ENCODE results near the gene IRF2BP2. TPM values are rescaled to one million over a fixed set of nuclear protein-coding genes. Genes with fewer than 3 reads are reported as not detected.

The IRF2BP2 gene
- total RNA-seq, 2 donors from 2014 or later = 84.5 to 134 TPM

GRCh38 chr1:234579967-234580366 is 30.0 kb downstream of the IRF2BP2 start:
- no peaks in the 10 kb centered on the region for H3K27me3 Mint-ChIP-seq
- no peaks in the 10 kb centered on the region for H3K9me3 Mint-ChIP-seq
- no peak overlapping the region for H3K27ac Mint-ChIP-seq
- H3K36me3 Mint-ChIP-seq (ENCODE audit: low read depth) = no peaks in the 10 kb centered on the region
- no peaks in the 10 kb centered on the region for H3K4me1 Mint-ChIP-seq
- peak; percentile 44 for ATAC-seq (replicated peaks)
- H3K4me3 Mint-ChIP-seq = no peak overlapping the region

- no peaks in the 10 kb centered on the region for H3K36me3 Mint-ChIP-seq (ENCODE audit: low read depth)
- H3K27me3 Mint-ChIP-seq = no peaks in the 10 kb centered on the region
- ATAC-seq (replicated peaks) = no peak
- H3K4me1 Mint-ChIP-seq = no peaks in the 10 kb centered on the region
- no peaks in the 10 kb centered on the region for H3K9me3 Mint-ChIP-seq
- H3K4me3 Mint-ChIP-seq = no peak overlapping the region
- no peak overlapping the region for H3K27ac Mint-ChIP-seq
Observed at GRCh38 chr1:234578735-234579134, 31.2 kb downstream of the IRF2BP2 start.

DNA sequence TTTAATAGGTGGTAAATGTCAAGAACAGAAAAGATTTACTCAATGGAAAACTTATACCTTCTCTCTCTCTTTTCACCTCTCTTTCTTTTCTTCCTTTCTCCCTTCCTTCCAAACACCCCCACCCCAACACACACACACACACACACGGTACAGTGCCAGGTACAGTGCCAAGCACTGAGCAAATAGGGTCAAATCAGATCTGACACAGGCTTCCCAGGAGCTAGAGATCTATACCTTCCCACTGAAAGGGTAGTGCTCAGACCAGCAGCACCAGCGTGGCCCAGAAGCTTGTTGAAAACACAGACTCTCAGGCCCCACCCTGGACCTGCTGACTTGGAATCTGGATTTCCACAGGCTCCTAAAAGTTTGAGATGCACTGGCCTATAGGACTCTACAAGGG is 31.9 kb downstream of the IRF2BP2 start:
- no peaks in the 10 kb centered on the region for H3K4me1 Mint-ChIP-seq
- no peak overlapping the region for H3K27ac Mint-ChIP-seq
- ATAC-seq (replicated peaks) = no peak
- no peak overlapping the region for H3K4me3 Mint-ChIP-seq
- H3K36me3 Mint-ChIP-seq (ENCODE audit: low read depth) = no peaks in the 10 kb centered on the region
- no peaks in the 10 kb centered on the region for H3K27me3 Mint-ChIP-seq
- H3K9me3 Mint-ChIP-seq = no peaks in the 10 kb centered on the region

- no peaks in the 10 kb centered on the region for H3K27me3 Mint-ChIP-seq
- no peak overlapping the region for H3K4me3 Mint-ChIP-seq
- H3K27ac Mint-ChIP-seq = no peak overlapping the region
- ATAC-seq (replicated peaks) = no peak
- no peaks in the 10 kb centered on the region for H3K4me1 Mint-ChIP-seq
- H3K9me3 Mint-ChIP-seq = no peaks in the 10 kb centered on the region
- no peaks in the 10 kb centered on the region for H3K36me3 Mint-ChIP-seq (ENCODE audit: low read depth)
Observed at GRCh38 chr1:234573711-234574299, 36.2 kb downstream of the IRF2BP2 start.

GRCh38 chr1:234572966-234573365 is 37.0 kb downstream of the IRF2BP2 start:
- H3K27me3 Mint-ChIP-seq = no peaks in the 10 kb centered on the region
- H3K9me3 Mint-ChIP-seq = no peaks in the 10 kb centered on the region
- no peaks in the 10 kb centered on the region for H3K36me3 Mint-ChIP-seq (ENCODE audit: low read depth)
- ATAC-seq (replicated peaks) = no peak
- H3K4me3 Mint-ChIP-seq = no peak overlapping the region
- no peak overlapping the region for H3K27ac Mint-ChIP-seq
- H3K4me1 Mint-ChIP-seq = no peaks in the 10 kb centered on the region

DNA sequence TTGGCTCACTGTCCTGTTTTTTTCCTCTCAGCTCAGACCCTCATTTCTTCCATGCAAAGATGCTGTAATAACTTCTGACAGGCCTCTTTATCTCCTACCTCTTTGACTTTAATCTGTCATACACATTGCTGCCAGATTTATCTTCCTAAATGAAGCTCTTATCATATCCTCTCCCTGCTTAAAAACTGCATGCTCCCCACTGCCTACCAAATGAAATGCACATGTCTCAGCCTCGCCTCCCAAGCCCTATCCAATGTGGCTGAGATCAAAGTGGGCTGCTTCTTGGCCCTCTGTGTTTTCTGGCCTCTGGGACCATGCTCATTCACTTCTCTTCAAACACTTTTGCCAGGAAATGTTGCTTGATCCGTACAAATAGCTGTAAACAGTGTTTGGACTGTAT is 38.3 kb downstream of the IRF2BP2 start:
- no peaks in the 10 kb centered on the region for H3K27me3 Mint-ChIP-seq
- H3K9me3 Mint-ChIP-seq = no peaks in the 10 kb centered on the region
- H3K4me3 Mint-ChIP-seq = no peak overlapping the region
- H3K27ac Mint-ChIP-seq = no peak overlapping the region
- H3K36me3 Mint-ChIP-seq (ENCODE audit: low read depth) = no peaks in the 10 kb centered on the region
- H3K4me1 Mint-ChIP-seq = no peaks in the 10 kb centered on the region
- ATAC-seq (replicated peaks) = no peak

GRCh38 chr1:234570329-234571120 is 39.5 kb downstream of the IRF2BP2 start:
- H3K9me3 Mint-ChIP-seq = no peaks in the 10 kb centered on the region
- no peaks in the 10 kb centered on the region for H3K36me3 Mint-ChIP-seq (ENCODE audit: low read depth)
- ATAC-seq (replicated peaks) = no peak
- no peaks in the 10 kb centered on the region for H3K27me3 Mint-ChIP-seq
- H3K4me3 Mint-ChIP-seq = no peak overlapping the region
- no peaks in the 10 kb centered on the region for H3K4me1 Mint-ChIP-seq
- H3K27ac Mint-ChIP-seq = no peak overlapping the region

GRCh38 chr1:234568345-234568744 is 41.6 kb downstream of the IRF2BP2 start:
- ATAC-seq (replicated peaks) = no peak
- H3K36me3 Mint-ChIP-seq (ENCODE audit: low read depth) = no peaks in the 10 kb centered on the region
- H3K27me3 Mint-ChIP-seq = no peaks in the 10 kb centered on the region
- peaks cover 8% of the 10 kb centered on the region for H3K4me1 Mint-ChIP-seq
- H3K4me3 Mint-ChIP-seq = no peak overlapping the region
- H3K9me3 Mint-ChIP-seq = no peaks in the 10 kb centered on the region
- no peak overlapping the region for H3K27ac Mint-ChIP-seq

DNA sequence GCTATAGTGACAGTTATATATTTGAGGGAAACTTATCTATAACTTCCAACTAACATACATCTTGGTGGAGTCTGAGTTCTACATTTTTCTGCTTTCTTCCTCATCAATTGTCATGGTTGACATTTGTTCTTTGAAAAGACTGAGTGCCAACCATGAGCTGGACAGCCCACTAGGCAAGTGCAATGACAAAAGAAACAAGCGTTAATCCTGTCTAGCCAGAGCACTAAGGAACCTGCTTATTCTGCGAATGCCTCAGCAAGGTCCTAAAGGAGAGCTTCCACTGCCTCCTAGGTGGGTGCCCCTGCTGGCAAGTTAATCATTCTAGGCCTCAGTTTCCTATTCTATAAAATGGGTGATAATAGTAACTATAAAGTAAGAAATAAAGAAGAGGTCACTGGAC is 44.8 kb downstream of the IRF2BP2 start:
- no peak overlapping the region for H3K27ac Mint-ChIP-seq
- H3K4me3 Mint-ChIP-seq = no peak overlapping the region
- no peaks in the 10 kb centered on the region for H3K36me3 Mint-ChIP-seq (ENCODE audit: low read depth)
- no peaks in the 10 kb centered on the region for H3K9me3 Mint-ChIP-seq
- no peak for ATAC-seq (replicated peaks)
- peaks cover 8% of the 10 kb centered on the region for H3K4me1 Mint-ChIP-seq
- H3K27me3 Mint-ChIP-seq = no peaks in the 10 kb centered on the region

DNA sequence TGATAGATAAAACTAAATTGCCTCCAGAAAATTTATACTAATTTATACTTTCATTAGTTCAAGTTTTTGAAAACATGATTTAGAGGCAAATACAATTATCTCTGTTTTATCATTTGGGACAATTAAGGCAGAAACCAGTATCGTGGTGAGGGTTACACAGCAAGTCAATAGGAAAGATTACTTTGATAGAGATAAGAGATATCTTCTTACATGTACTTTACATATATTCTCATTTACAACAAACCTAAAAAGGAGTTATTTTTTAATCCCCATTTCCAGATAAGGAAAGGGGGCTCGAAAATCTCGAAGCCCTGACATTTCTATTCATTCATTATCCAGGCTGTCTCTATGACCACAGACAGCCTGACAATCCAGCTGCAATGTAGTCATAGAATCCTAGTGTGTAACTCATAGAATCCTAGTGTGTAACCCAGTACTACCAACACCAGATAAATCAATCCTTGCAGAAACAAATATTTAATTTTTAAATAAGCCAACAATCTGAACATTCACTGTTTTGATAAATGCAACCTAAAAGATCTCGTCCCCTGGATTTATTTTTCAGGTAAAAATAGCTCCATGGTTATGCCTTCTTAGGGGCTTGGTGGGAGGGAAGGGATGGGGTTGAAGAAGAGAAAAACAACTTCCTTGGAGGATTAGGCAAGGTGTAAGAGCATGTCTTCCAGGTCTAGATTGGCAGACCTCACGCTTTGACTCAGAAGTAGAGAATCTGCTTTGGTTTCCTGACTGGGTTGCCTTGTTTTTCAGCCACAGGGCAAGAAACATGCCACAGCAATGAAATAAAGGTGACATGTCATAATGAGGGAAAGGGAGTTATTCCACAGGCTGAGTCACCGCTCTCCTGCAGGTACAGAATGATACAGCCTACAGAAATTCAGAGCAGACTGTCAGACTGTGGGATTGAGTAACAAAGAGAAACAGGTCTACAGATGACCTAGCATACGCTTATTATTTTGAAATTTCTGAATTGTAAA is 45.6 kb downstream of the IRF2BP2 start:
- H3K27me3 Mint-ChIP-seq = no peaks in the 10 kb centered on the region
- H3K9me3 Mint-ChIP-seq = no peaks in the 10 kb centered on the region
- H3K36me3 Mint-ChIP-seq (ENCODE audit: low read depth) = no peaks in the 10 kb centered on the region
- H3K4me1 Mint-ChIP-seq = peaks cover 8% of the 10 kb centered on the region
- H3K4me3 Mint-ChIP-seq = no peak overlapping the region
- H3K27ac Mint-ChIP-seq = peak overlapping the region; percentile 46
- ATAC-seq (replicated peaks) = peak; percentile 99

DNA sequence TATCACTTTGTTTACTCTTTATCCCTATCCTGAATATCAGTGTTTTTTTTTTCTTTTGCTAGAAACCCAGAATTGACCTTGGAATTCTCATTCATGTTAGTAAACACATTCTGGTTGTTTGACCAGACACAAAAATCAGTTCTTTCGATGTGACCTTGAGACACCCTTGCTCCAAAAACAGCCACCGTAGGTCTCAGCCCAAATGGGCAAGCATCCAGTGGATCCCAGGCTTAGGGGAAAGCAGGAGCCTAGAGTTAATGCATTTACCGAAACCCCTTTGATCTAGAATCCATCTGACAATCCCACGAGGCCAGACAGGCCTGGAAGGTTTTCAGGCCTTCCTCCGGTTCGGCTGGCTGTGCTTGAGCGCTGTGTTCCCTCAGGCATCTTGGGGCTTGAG is 47.6 kb downstream of the IRF2BP2 start:
- Mint-ChIP-seq H3K4me1 (peaks cover 8% of the 10 kb centered on the region), H3K27ac (no peak overlapping the region), H3K9me3 (no peaks in the 10 kb centered on the region), H3K4me3 (no peak overlapping the region), H3K27me3 (no peaks in the 10 kb centered on the region), H3K36me3 (ENCODE audit: low read depth) (no peaks in the 10 kb centered on the region)
- no peak for ATAC-seq (replicated peaks)

DNA sequence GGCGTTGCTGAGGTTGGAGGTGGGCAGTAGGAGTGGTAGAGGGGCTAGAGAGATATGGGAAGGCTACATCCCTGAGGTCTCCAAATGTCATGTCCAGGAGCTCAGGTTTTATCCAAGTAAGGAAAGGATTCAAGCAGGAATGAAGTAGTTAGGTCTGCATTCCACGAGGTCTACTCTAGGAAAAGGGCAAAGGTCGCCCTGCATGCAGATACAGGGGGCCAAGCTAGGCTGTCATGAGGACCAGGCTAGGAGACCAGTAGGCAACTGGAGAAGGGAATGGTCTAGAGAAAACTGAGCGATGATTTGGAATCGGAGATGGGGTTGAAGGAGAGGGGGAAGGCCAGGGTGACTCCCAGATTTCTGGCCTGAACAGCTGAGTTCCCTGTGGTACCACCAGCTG is 48.7 kb downstream of the IRF2BP2 start:
- H3K9me3 Mint-ChIP-seq = no peaks in the 10 kb centered on the region
- ATAC-seq (replicated peaks) = no peak
- H3K36me3 Mint-ChIP-seq (ENCODE audit: low read depth) = no peaks in the 10 kb centered on the region
- H3K4me1 Mint-ChIP-seq = peaks cover 8% of the 10 kb centered on the region
- H3K27me3 Mint-ChIP-seq = no peaks in the 10 kb centered on the region
- no peak overlapping the region for H3K27ac Mint-ChIP-seq
- no peak overlapping the region for H3K4me3 Mint-ChIP-seq

GRCh38 chr1:234559902-234560676 is 49.9 kb downstream of the IRF2BP2 start:
- ATAC-seq (replicated peaks) = no peak
- no peaks in the 10 kb centered on the region for H3K36me3 Mint-ChIP-seq (ENCODE audit: low read depth)
- H3K4me3 Mint-ChIP-seq = no peak overlapping the region
- H3K4me1 Mint-ChIP-seq = peaks cover 8% of the 10 kb centered on the region
- no peak overlapping the region for H3K27ac Mint-ChIP-seq
- H3K9me3 Mint-ChIP-seq = no peaks in the 10 kb centered on the region
- no peaks in the 10 kb centered on the region for H3K27me3 Mint-ChIP-seq
